AG10803 (cell line): Measurements from ENCODE around the gene TFEB.

Experiments used
- DNase-seq: peaks from one replicate; pipeline ENCODE4 v3.0.0; 2010; ENCODE audit warnings: low read depth
- H3K4me3 ChIP-seq: 2 replicates; pipeline ENCODE4 v1.5.1; 2011; ENCODE audit warnings: mild to moderate bottlenecking, low read length, control low read depth
- TF ChIP-seq, protein P1 (sequence below): conservative IDR thresholded peaks from 2 replicates; pipeline ENCODE4 v1.5.1; 2011; ENCODE audit warnings: mild to moderate bottlenecking, low read length, control low read depth, inconsistent platforms

Gene TFEB

DNA sequence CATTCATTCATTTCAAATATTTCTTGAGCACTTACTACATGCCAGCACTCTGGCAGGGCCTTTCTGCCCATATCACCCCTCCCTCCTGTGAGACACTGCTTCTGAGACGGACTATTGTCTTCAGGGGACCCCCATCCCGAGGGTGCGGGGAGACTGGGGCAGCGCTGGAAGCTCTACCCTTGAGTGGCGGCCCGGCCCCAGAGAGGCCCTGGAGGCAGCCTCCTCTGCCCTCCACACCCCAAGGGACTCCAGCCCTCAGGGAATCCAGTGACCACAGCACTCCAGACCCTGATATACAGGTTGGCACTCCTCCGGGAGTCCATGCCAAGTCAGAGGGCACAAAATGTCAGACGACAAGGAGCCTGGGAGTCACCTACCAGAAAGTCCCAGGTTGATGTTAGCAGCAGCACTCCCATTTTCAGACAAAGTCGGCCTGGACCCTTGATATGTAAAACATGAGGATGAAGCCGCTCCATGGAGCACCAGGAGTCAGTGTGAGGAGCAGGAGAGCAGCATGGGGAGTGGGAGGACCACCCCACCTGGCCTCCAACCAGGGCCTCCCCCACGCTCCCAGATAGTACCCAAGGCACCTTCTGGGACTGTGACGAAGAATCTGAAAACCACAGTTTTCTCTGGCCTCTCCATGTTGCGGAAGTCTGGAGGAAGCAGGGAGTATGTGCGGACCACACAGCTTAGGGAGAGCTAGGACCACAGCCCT, 20.7 kb downstream of the TFEB start:
- TF ChIP-seq, protein P1, sequence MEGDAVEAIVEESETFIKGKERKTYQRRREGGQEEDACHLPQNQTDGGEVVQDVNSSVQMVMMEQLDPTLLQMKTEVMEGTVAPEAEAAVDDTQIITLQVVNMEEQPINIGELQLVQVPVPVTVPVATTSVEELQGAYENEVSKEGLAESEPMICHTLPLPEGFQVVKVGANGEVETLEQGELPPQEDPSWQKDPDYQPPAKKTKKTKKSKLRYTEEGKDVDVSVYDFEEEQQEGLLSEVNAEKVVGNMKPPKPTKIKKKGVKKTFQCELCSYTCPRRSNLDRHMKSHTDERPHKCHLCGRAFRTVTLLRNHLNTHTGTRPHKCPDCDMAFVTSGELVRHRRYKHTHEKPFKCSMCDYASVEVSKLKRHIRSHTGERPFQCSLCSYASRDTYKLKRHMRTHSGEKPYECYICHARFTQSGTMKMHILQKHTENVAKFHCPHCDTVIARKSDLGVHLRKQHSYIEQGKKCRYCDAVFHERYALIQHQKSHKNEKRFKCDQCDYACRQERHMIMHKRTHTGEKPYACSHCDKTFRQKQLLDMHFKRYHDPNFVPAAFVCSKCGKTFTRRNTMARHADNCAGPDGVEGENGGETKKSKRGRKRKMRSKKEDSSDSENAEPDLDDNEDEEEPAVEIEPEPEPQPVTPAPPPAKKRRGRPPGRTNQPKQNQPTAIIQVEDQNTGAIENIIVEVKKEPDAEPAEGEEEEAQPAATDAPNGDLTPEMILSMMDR, result no peak
- DNase-seq, result no peak
- H3K4me3 ChIP-seq, result no peak overlapping the region

DNA sequence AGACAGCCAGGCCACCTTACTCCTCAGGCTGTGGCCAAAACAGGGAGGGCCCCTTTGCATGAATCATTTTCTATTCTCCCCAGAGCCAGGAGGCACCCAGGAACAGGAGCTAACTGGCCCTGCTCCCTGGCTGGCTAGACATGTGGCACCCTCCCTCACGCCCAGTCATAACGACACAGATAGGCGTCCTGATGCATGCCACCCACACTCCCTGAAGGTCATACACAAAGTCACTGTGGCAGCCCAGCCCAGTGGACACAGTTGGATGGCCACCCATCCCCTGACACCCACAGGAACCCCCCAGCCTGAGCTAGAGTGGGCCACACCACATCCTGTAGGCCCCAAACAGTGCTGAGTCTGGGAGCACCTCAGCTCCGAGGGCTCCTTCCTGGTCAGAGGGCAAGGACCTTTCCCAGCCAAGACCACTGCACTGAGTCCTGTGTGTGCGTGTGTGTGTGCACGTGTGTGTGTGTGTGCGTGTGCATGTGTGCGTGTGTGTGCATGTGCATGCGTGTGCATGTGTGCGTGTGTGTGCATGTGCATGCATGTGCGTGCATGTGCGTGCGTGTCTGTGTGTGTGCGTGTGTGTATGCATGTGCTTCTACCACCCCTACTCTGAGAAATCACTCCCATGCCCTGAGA, 21.6 kb downstream of the TFEB start:
- no peak overlapping the region for H3K4me3 ChIP-seq
- DNase-seq, result no peak
- TF ChIP-seq, protein P1, result no peak

DNA sequence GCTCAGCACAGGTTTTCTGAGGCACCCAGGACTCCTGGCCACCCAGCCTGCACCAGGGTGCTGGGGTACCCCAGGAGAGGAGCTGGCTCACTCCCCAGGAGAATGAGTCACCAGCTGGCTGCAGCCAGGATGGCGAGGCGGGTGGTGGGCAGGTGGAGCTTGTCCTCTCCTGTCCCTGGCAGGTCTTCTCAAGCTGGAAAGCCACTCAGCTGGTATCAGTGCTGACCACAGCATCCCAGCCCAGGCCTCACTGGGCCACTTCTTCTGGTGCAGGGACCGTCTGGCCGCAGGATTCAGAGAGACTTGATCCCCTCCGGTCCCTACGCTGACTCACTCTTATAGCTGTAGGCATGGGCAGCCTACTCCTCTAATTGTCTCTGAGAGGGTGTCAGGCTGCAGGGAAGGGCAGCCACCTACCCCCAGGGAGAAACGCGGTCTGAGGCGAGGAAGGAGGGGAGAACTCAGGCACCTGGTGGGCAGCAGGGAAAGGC, 22.2 kb downstream of the TFEB start:
- TF ChIP-seq, protein P1, result no peak
- H3K4me3 ChIP-seq, result no peak overlapping the region
- no peak for DNase-seq

DNA sequence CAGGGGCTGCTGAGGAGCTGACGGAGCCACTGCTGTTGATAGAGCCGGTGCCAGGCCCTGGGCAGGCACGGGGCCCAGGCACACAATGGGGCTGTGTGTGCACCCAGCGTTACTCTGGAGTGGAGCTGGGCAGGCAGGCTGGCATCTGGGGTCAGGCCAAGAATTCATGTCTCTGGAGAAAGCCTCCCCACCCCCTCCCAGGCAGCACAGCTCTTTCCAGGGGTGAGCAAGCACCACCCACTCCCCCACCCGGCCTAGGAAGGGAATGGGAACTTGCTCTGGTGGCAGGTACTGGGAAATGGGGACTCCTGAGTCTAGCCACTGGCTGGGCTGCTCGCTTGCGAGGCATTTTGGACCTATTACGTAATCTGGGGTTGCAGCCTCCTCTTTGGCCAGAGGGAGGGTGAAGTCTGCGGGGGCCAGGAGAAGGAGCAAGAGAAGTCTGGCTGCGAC, 22.7 kb downstream of the TFEB start:
- peak; percentile 44 for DNase-seq
- no peak overlapping the region for H3K4me3 ChIP-seq
- TF ChIP-seq, protein P1, result no peak

DNA sequence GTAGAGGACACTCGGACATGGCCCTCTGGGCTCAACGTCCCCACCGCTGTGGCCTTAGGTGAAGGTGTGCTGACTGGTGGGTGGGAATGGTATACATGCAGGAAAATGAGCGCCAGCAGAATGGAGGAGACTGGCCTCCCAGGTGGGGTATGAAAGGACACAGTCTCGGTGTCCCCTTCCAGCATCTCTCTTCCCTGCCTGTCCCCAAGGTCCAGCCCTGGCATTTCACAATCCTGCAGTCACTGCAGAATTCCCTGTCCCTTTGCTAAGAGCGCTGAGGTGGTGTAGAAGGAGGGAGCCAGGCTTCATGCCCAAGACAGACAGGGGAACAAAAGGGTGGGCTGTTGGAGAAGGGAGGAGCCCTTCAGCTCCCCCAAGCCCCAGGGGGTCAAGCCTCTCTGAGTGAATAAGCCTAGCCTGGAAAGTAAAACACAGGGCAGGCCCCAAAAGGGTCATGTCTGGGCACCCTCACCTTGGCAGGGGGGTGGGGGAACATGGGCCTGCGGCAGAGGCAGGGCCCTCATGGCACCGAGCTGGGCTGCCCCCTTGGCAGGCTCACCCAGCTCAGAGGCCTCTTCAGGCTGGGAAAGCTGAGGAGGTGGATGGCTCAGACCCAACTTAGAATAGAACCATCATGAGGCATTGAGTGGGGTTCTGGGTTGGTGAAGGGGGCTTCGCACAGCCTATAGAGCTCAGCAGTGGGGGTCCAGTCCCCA, 23.9 kb downstream of the TFEB start:
- no peak for DNase-seq
- no peak overlapping the region for H3K4me3 ChIP-seq
- TF ChIP-seq, protein P1, result no peak

DNA sequence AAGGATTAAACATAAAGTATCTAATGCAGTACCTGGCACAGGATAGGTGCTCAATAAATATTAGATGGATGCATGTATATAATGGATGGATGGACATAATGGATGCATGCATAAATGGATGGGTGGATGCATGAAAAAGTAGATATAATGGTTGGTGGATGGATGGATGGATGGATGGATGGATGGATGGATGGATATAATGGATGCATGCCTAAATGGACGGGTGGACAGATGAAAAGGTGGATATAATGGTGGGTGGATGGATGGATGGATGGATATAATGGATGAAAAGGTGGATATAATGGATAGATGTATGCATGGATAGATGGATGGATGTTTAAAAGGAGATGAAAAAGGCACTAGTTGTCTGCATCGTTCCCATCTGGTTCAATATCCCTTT, 26.0 kb downstream of the TFEB start:
- no peak overlapping the region for H3K4me3 ChIP-seq
- TF ChIP-seq, protein P1, result no peak
- DNase-seq, result no peak
